K562 (cell line): Measurements from ENCODE around the gene STMN3. TPM values are rescaled to one million over a fixed set of nuclear protein-coding genes. Genes with fewer than 3 reads are reported as not detected.

ENCODE experiments used
- ATAC-seq: fragments of 200-7000 bp; cut with Tn5 transposase; 3 replicates; pipeline ENCODE4 v1.9.1; 2020; ENCODE audit warnings: moderate library complexity
- BruUV-seq: library from RNA; stranded (reverse); fragments of 400-500 nt; replicated peaks from 2 replicates; lab custom pipeline; 2021; lab: Mats Ljungman, UMichigan
- CTCF ChIA-PET: fragments of 300-600 bp; formaldehyde crosslinking; extraction: SDS; loops from one replicate; lab custom pipeline; 2021; ENCODE audit warnings: low intra/inter-chr PET ratio; lab: Yijun Ruan, JAX
- POLR2A ChIA-PET: fragments of 300-600, 350-650 bp; sonication (Branson Sonifier 250); formaldehyde crosslinking; extraction: SDS; loops from one replicate; lab custom pipeline; 2021; ENCODE audit warnings: antibody characterized with exemption, inconsistent platforms; lab: Yijun Ruan, JAX
- DNase-seq, 4 experiments: peaks; one replicate each; pipeline versions ENCODE4 v3.0.0 to v3.0.0-alpha.2; 2011 to 2018; ENCODE audit warnings: low spot score in 3 of 4, mixed read lengths in 3 of 4; ENCODE audit errors: extremely low read depth in 1 of 4
- FAIRE-seq: peaks from 2 replicates; lab custom pipeline; 2011; peaks lifted over from hg19 to GRCh38; lab: Jason Lieb, UNC
- H2AFZ ChIP-seq: 2 replicates; pipeline ENCODE4 v1.6.0; 2011; ENCODE audit warnings: low read depth, low read length, control low read depth, inconsistent platforms
- H3K27ac ChIP-seq: fragments of 200-600 bp; 3 replicates; pipeline ENCODE4 v1.8.0; 2011; ENCODE audit warnings: low read depth, mild to moderate bottlenecking, control low read depth, inconsistent platforms, low read length, moderate library complexity, mixed read lengths; ENCODE audit errors: extremely low read depth
- H3K27me3 ChIP-seq, 2 experiments: fragments of 300-600 bp in 1 of 2; 2 replicates in 1 of 2; 3 replicates in 1 of 2; pipeline versions ENCODE4 v1.6.0 to v1.8.0; 2011; ENCODE audit warnings: inconsistent platforms in 2 of 2, low read length in 2 of 2, mild to moderate bottlenecking in 1 of 2, mixed read lengths in 1 of 2, moderate library complexity in 1 of 2; ENCODE audit not compliant: control insufficient read depth in 2 of 2, insufficient read depth in 2 of 2
- H3K36me3 ChIP-seq: fragments of 300-600 bp; 3 replicates; pipeline ENCODE4 v1.8.0; 2011; ENCODE audit warnings: mild to moderate bottlenecking, low read length, inconsistent platforms; ENCODE audit not compliant: control insufficient read depth, insufficient read depth
- H3K4me1 ChIP-seq, 2 experiments: fragments of 200-600 bp in 1 of 2; replicated peaks in 1 of 2; 2 replicates in 1 of 2; 3 replicates in 1 of 2; pipeline versions ENCODE4 v1.5.1 to v1.8.0; 2011; ENCODE audit warnings: inconsistent platforms in 2 of 2, low read length in 2 of 2, mild to moderate bottlenecking in 1 of 2, mixed read lengths in 1 of 2, moderate library complexity in 1 of 2; ENCODE audit not compliant: control insufficient read depth in 2 of 2, insufficient read depth in 2 of 2
- H3K4me2 ChIP-seq: 2 replicates; pipeline ENCODE4 v1.6.1; 2011; ENCODE audit warnings: low read length, control low read depth, inconsistent platforms, mixed read lengths; ENCODE audit not compliant: insufficient read depth
- H3K4me3 ChIP-seq: fragments of 200-600 bp; sonication (generic), shearing (Covaris generic); 2 replicates; pipeline ENCODE4 v1.5.1; 2016; ENCODE audit warnings: control low read depth, inconsistent platforms
- H3K79me2 ChIP-seq: fragments of 200-600 bp; 3 replicates; pipeline ENCODE4 v1.8.0; 2011; ENCODE audit warnings: low read length, inconsistent platforms; ENCODE audit not compliant: control insufficient read depth, insufficient read depth
- H3K9ac ChIP-seq, 2 experiments: 2 replicates each; pipeline versions ENCODE4 v1.6.0 to v1.6.1; 2011; ENCODE audit warnings: low read depth in 2 of 2, low read length in 2 of 2, control low read depth in 1 of 2, inconsistent platforms in 1 of 2, mild to moderate bottlenecking in 1 of 2, mixed read lengths in 1 of 2; ENCODE audit not compliant: insufficient read depth in 1 of 2
- H3K9me1 ChIP-seq: one replicate; pipeline ENCODE4 v1.6.0; 2011; ENCODE audit warnings: inconsistent platforms, mild to moderate bottlenecking, low read length, moderate library complexity; ENCODE audit not compliant: control insufficient read depth, insufficient read depth
- H3K9me3 ChIP-seq: replicated peaks from 2 replicates; pipeline ENCODE4 v1.5.1; 2011; ENCODE audit warnings: low read depth, low read length, inconsistent platforms; ENCODE audit not compliant: control insufficient read depth, insufficient read depth
- H4K20me1 ChIP-seq: replicated peaks from 2 replicates; pipeline ENCODE4 v1.6.1; 2011; ENCODE audit warnings: low read length, inconsistent platforms, mixed read lengths; ENCODE audit not compliant: control insufficient read depth, insufficient read depth
- CREB1 ChIP-seq, 2 experiments: sonication (generic) in 1 of 2; formaldehyde crosslinking in 1 of 2; IDR thresholded peaks; 2 replicates each; pipeline versions ENCODE4 v1.6.1 to v1.8.0; 2012 to 2022; ENCODE audit warnings: inconsistent platforms in 1 of 2, mild to moderate bottlenecking in 1 of 2, missing genetic modification reagents in 1 of 2, moderate library complexity in 1 of 2
- HDAC2 ChIP-seq: fragments of 450-650 bp; IDR thresholded peaks from 2 replicates; pipeline ENCODE4 v1.6.1; 2016; ENCODE audit warnings: mild to moderate bottlenecking
- MIER1 ChIP-seq: fragments of 450-650 bp; IDR thresholded peaks from 2 replicates; pipeline ENCODE4 v1.6.1; 2016; ENCODE audit warnings: antibody characterized with exemption, mild to moderate bottlenecking, low read depth
- PHF8 ChIP-seq: fragments of 200-600 bp; sonication (generic); IDR thresholded peaks from 2 replicates; pipeline ENCODE4 v1.6.1; 2012; ENCODE audit warnings: mixed run types, mild to moderate bottlenecking, inconsistent platforms, low read length, moderate library complexity, borderline replicate concordance
- SNRNP70 ChIP-seq: fragments of 200-400 bp; formaldehyde crosslinking; optimal IDR thresholded peaks from 2 replicates; pipeline ENCODE3; 2017; ENCODE audit warnings: low read depth, low read length
- U2AF2 ChIP-seq: fragments of 200-400 bp; formaldehyde crosslinking; optimal IDR thresholded peaks from 2 replicates; pipeline ENCODE3; 2017; ENCODE audit warnings: low read depth, mild to moderate bottlenecking, low read length
- ZC3H4 ChIP-seq: sonication (generic); formaldehyde crosslinking; IDR thresholded peaks from 2 replicates; pipeline ENCODE4 v1.9.0; 2021; ENCODE audit warnings: missing genetic modification reagents, borderline replicate concordance
- WGBS: fragments of 100-300 bp; shearing (Covaris generic); methylation state at CpG from one replicate; pipeline ENCODE4 v1.1.6; 2016; ENCODE audit warnings: low coverage, mixed read lengths; ENCODE audit not compliant: insufficient coverage; ENCODE audit errors: missing lambda C conversion rate; 5-methylcytosine and 5-hydroxymethylcytosine counted together
- in situ Hi-C: fragments of 300-500 bp; cut with MboI; formaldehyde crosslinking; loops from 4 replicates; pipeline ENCODE4 v1.15.0; 2018; ENCODE audit warnings: inconsistent platforms, mixed read lengths
- intact Hi-C: fragments of 100-400 bp; cut with micrococcal nuclease; formaldehyde crosslinking; loops from 2 replicates; pipeline ENCODE4 v1.14.2; 2022
- polyA plus RNA-seq, 8 experiments: library from polyadenylated mRNA; depleted of rRNA in 4 of 8; stranded (reverse) in 5 of 8; unstranded in 3 of 8; fragments of >200 nt; fragmentation: Nextera tagmentation in 2 of 8; fragmentation: Illumina TruSeq in 1 of 8; extraction: Ambion mirVana in 2 of 8; extraction: Trizol in 1 of 8; gene quantifications; 2 replicates each; pipeline versions ENCODE4 v1.2.1 to v1.2.3, GENCODE V29; 2011 to 2014; ENCODE audit warnings: inconsistent platforms in 1 of 8, missing spikeins in 1 of 8
- total RNA-seq, 7 experiments: library from RNA; depleted of rRNA in 6 of 7; stranded (reverse); fragments of >200 nt in 6 of 7; fragmentation: Illumina TruSeq in 2 of 7; extraction: Trizol in 2 of 7; gene quantifications; 2 replicates each; pipeline versions ENCODE4 v1.2.1 to v1.2.3, GENCODE V29; 2011 to 2021; ENCODE audit warnings: low replicate concordance in 1 of 7
- TF ChIP-seq, protein P1 (sequence below): fragments of 250-450 bp; sonication (Bioruptor Pico); IDR thresholded peaks from 2 replicates; pipeline ENCODE4 v1.6.1; 2021; ENCODE audit warnings: mild to moderate bottlenecking
- TF ChIP-seq, protein P2 (sequence below): fragments of 450-650 bp; IDR thresholded peaks from 2 replicates; pipeline ENCODE4 v1.6.1; 2017; ENCODE audit warnings: antibody characterized with exemption, mild to moderate bottlenecking

Gene STMN3
- total and polyA plus RNA-seq, 9 of the 15 experiments (the other 6 are each of a cell fraction or from before 2014, with no cell fraction given): 0.70 to 65.6 (median 29.4) TPM

DNA sequence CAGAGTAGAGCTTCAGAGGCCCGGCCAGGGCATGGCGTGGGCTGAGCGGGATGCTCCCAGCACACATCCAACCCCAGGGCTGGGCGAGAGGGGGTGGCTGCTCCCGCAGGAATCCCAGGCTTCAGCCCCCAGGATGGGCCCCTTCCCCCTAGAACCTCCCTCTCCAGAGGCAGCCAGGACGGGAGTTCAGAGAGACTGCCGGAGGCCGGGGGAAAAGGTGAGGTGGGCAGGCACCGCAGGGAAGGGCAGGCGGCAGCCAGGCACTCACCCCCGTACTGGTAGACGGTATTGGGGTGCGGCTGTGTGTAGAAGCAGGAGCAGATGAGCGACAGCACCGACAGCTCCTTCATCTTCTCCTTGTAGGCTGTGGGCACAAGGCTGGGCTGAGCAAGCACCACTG is 9.3 kb downstream of the STMN3 start:
- Histone ChIP-seq H3K27me3 (no peaks in the 10 kb centered on the region), H3K79me2 (peaks cover 11% of the 10 kb centered on the region; the same call in 2 of the 3 replicates), H3K4me3 (no peak overlapping the region), H3K36me3 (peaks cover 10% of the 10 kb centered on the region; the same call in 1 of the 3 replicates), H3K4me1 (peaks cover 8 to 58% of the 10 kb centered on the region in 2 experiments; a peak in 4 of 5 replicates), H4K20me1 (no peaks in the 10 kb centered on the region), H3K9ac (peak overlapping the region in 1 of 2 experiments; percentile 74; a peak in 2 of 4 replicates), H3K9me1 (peaks cover 3% of the 10 kb centered on the region), H3K9me3 (no peaks in the 10 kb centered on the region), H3K27ac (no peak overlapping the region), H2AFZ (no peak overlapping the region), H3K4me2 (no peak overlapping the region)
- in situ Hi-C loops (no loop called here), intact Hi-C loops (no loop called here)
- WGBS: 90% methylated on average over 9 of the region's 15 CpGs
- FAIRE-seq: no peak
- TF ChIP-seq, protein P1, sequence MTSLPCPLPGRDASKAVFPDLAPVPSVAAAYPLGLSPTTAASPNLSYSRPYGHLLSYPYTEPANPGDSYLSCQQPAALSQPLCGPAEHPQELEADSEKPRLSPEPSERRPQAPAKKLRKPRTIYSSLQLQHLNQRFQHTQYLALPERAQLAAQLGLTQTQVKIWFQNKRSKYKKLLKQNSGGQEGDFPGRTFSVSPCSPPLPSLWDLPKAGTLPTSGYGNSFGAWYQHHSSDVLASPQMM (CRISPR knock-in tag): no peak
- TF ChIP-seq MIER1 (no peak), SNRNP70 (no peak), ZC3H4 (CRISPR knock-in tag) (no peak), PHF8 (no peak), U2AF2 (no peak), HDAC2 (no peak), CREB1 (IDR thresholded peaks at IDR 0.05) (no peak), CREB1 (CRISPR knock-in tag; IDR thresholded peaks at IDR 0.05) (no peak)
- TF ChIP-seq, protein P2, sequence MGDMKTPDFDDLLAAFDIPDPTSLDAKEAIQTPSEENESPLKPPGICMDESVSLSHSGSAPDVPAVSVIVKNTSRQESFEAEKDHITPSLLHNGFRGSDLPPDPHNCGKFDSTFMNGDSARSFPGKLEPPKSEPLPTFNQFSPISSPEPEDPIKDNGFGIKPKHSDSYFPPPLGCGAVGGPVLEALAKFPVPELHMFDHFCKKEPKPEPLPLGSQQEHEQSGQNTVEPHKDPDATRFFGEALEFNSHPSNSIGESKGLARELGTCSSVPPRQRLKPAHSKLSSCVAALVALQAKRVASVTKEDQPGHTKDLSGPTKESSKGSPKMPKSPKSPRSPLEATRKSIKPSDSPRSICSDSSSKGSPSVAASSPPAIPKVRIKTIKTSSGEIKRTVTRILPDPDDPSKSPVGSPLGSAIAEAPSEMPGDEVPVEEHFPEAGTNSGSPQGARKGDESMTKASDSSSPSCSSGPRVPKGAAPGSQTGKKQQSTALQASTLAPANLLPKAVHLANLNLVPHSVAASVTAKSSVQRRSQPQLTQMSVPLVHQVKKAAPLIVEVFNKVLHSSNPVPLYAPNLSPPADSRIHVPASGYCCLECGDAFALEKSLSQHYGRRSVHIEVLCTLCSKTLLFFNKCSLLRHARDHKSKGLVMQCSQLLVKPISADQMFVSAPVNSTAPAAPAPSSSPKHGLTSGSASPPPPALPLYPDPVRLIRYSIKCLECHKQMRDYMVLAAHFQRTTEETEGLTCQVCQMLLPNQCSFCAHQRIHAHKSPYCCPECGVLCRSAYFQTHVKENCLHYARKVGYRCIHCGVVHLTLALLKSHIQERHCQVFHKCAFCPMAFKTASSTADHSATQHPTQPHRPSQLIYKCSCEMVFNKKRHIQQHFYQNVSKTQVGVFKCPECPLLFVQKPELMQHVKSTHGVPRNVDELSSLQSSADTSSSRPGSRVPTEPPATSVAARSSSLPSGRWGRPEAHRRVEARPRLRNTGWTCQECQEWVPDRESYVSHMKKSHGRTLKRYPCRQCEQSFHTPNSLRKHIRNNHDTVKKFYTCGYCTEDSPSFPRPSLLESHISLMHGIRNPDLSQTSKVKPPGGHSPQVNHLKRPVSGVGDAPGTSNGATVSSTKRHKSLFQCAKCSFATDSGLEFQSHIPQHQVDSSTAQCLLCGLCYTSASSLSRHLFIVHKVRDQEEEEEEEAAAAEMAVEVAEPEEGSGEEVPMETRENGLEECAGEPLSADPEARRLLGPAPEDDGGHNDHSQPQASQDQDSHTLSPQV: no peak
- no peak for DNase-seq
- ATAC-seq: no peak
- ChIA-PET POLR2A (interaction anchor here (1.2 to 1.9 kb wide), 2 partner anchors 15 to 17 kb away, joined by 3 to 5 read pairs; partner anchors contain the start of gene GMEB2), CTCF (no interaction called here)
- BruUV-seq: no TSS peak
